GM10266 (cell line): ENCODE measurements around the gene UBAC1.

Experiments
- DNase-seq: peaks from one replicate; pipeline ENCODE4 v3.0.0; 2012; ENCODE audit errors: extremely low spot score
- TF ChIP-seq, protein P1 (sequence below): IDR thresholded peaks from 2 replicates; pipeline ENCODE4 v1.5.1; 2012; ENCODE audit warnings: mild to moderate bottlenecking, low read depth; ENCODE audit not compliant: control insufficient read depth, insufficient read depth; ENCODE audit errors: missing control alignments

UBAC1 gene

DNA sequence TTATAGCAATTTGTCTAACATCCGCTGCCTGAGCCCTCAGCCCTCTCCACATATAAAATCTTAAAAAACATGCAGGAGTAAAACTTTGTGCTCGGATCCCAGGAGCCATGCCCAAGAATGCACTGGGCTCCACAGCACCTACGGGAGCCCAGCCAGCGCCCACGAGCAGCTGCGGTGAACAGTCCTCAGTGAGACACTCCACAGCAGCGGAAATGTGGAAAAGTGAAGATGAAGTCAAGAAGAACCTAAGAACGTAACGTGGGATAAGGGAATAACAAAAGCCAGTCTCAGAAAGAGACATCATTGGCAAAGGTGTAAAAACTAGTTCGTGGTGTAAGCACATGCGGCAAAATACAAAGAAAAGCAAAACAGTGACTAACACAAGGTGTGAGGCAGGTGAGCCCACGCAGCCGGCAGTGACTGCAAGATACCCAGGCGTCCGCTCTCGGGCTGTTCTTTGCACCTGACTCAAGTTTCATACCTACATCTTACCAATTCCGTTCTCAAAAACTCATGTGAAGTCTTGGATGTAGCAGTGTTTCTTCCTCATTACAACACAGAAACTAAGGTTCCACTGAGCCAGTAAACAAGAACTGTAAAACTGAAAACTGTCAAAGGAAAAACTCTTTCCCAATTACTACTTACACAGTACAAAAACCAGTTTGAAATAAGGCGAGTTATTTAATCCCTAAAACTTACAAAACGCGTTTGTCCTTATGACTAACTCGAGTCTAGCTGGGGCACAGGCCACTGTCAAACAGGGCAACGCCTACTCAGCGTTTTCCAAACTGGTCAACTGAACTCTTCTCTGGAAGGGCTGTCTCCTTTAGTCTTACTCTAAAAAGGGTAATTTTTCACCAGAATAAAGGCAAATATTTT, 55.6 kb downstream of the UBAC1 start:
- TF ChIP-seq, protein P1, sequence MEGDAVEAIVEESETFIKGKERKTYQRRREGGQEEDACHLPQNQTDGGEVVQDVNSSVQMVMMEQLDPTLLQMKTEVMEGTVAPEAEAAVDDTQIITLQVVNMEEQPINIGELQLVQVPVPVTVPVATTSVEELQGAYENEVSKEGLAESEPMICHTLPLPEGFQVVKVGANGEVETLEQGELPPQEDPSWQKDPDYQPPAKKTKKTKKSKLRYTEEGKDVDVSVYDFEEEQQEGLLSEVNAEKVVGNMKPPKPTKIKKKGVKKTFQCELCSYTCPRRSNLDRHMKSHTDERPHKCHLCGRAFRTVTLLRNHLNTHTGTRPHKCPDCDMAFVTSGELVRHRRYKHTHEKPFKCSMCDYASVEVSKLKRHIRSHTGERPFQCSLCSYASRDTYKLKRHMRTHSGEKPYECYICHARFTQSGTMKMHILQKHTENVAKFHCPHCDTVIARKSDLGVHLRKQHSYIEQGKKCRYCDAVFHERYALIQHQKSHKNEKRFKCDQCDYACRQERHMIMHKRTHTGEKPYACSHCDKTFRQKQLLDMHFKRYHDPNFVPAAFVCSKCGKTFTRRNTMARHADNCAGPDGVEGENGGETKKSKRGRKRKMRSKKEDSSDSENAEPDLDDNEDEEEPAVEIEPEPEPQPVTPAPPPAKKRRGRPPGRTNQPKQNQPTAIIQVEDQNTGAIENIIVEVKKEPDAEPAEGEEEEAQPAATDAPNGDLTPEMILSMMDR = no peak
- DNase-seq = no peak

DNA sequence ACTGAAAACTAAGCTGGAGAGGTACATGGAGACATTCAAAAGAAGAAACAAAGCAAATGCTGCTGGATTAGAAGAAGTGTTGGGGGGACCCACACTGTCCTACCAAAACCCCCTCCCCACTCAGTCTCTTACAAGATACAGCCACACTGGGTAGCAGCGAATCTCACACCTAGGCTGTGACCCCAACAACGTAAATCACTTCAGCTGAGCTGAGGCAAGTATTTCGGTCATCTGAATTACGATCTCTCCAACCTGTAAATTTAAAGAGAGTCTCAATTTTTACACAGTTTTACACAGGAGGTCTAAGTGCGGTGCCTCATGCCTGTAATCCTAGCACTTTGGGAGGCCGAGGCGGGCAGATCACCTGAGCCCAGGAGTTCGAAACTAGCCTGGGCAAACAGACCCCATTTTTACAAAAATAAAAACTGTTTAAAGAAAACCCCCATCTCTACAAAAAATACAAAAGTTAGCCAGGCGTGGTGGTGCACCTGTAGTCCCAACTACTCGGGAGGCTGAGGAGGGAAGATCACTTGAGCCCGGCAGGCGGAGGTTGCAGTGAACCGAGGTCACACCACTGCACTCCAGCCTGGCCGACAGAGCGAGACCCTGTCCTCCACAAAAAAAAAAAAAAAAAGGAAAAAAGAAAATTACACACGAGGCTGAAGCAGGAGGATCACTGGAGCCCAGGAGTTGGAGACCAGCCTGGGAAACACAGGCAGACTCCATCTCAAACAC, 57.2 kb downstream of the UBAC1 start:
- TF ChIP-seq, protein P1 = no peak
- no peak for DNase-seq

DNA sequence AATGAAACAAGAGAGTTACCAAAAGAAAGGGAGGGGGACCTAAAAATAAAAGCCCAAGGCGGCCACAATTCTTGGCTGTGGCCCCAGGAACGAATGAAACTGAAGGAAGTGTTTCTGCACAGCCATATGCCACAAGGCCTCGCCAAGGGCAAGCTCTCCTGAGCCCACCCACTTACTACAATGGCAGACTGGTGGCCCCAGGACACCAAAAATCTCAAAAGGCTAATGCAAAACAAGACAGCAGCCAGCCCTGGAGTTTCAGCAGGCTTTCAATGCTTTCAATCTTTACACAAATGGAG, 57.9 kb downstream of the UBAC1 start:
- no peak for DNase-seq
- TF ChIP-seq, protein P1 = no peak

DNA sequence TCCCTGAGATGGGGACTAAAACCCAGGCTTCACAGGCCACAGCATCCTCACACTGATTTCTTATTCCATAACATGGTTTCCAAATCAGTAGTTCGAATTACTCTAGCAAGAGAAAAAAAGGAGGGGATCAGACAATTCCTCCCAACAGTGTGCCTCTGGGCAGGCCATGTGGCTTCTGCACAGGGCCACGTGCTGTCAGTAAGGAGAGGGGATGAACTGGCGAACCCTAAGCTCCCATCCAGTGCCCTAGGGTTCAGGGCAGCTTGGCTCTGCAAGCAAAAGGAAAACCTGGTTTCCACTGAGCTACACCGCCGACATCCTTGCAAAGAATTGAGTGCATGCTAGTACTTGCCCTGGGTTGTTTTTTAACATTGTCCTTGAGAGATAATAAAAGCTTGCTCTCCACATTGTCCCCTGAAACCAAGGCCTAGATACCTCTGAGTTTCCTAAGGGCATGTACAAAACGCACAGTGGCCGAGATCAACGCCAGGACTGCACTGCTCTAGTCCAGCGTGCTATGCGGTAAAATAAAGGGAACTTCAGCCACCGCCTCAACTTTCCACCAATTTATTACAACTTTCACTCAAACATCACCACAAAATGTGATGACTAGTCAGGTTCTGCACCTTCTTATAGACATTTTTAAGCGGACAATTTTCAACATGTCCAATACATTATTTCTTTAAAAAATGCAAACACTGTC, 58.4 kb downstream of the UBAC1 start:
- TF ChIP-seq, protein P1 = no peak
- DNase-seq = no peak

DNA sequence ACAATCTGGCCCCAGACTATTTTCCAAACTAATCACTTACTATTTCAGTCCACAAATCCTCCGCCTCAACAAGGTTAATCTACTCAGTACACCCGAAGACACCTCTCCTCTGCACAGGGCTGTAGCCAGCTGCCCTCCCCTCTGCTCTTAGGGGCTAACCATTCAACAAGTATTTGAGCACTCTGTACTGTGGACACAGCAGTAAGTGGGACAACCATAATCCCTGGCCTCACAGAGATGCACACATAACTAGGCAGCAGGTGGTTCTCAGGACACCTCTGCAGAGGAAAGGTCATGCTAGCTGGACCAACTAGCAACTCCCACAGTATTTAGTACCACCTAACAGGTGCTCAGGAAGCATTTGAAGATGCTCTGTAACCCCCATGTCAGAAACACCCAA, 59.3 kb downstream of the UBAC1 start:
- DNase-seq = no peak
- TF ChIP-seq, protein P1 = no peak

DNA sequence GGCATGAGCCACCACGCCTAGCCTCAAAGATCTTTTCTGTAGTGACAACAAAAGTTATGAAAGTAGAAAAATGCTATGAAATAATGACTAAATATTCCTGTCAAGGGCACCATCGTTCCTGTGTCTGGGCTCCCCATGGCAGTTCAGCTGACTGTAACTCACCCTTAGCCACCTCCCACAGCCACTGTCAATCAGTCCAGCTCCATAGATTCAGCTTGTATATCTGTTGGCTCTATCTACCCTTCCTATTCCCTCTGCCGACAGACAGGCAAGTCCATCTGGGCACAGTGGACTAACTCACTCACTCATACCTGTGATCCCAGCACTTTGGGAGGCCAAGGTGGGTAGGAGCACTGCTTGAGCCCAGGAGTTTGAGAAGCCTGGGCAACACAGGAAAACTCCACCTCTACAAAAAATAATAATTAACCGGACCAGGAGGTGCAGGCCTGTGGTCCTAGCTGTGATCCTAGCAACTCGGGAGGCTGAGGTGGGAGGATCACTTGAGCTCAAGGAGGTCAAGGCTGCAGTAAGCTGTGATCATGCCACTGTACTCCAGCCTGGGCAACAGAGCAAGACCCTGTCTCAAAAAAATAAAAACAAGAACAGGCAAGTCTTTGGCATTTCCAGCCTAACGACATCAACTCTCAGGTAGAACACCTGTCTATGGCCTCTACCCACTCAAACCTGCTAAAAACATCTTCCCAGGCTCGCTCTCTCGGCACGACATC, 60.0 kb downstream of the UBAC1 start:
- no peak for DNase-seq
- TF ChIP-seq, protein P1 = no peak
